ENCODE measurements around the gene NEDD4. TPM values are rescaled to one million over a fixed set of nuclear protein-coding genes. Genes with fewer than 3 reads are reported as not detected.

NEDD4 gene
- polyA plus RNA-seq, 1 donor (not counting 4 experiments of a cell fraction or from before 2014, with no cell fraction given): 24.3 TPM

DNA sequence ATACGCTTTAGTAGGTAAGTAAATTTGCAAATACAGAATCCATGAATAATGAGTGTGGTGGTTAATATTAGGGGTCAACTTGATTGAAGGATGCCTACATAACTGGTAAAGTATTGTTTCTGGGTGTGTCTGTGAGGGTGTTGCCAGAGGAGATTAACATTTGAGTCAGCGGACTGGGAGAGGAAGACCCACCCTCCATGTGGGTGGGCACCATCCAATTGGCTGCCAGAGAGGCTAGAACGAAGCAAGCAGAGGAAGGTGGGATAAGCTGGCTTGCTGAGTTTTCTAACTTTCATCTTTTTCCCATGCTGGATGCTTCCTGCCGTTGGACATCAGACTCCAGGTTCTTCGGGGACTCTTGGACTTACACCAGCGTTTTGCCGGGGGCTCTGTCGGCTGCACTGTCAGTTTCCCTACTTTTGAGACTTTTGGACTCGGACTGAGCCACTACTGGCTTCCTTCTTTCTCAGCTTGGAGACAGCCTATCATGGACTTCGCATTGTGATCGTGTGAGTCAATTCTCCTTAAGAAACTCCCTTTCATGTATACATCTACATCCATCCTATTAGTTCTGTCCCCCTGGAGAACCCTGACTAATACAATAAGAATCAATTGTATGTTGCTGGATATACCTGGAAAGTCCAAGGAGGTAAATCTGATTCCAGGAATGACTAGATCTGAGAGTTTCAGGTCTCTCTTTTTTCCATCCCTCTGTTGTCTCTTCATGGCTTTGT is 25.8 kb upstream of the NEDD4 start:
- Histone ChIP-seq H3K9me1 (ENCODE audit: control insufficient read depth, extremely low read depth, insufficient read depth, low read length) (no peaks in the 10 kb centered on the region), H2AFZ (ENCODE audit: control insufficient read depth, low read length) (peak overlapping the region; percentile 57), H3K9me3 (ENCODE audit: control insufficient read depth, low read depth, low read length) (peaks cover 2% of the 10 kb centered on the region), H3K4me2 (ENCODE audit: control insufficient read depth, extremely low read depth, insufficient read depth, low read depth, low read length) (peak overlapping the region; percentile 36), H3K9ac (ENCODE audit: control insufficient read depth, extremely low read depth, insufficient read depth, low read length) (peak overlapping the region; percentile 51), H3K79me2 (ENCODE audit: control insufficient read depth, insufficient read depth, low read length) (no peaks in the 10 kb centered on the region), H3K36me3 (ENCODE audit: control insufficient read depth in 2 of 2, extremely low read depth in 1 of 2, insufficient read depth in 2 of 2, low read length in 2 of 2) (no peaks in the 10 kb centered on the region), H4K20me1 (ENCODE audit: control insufficient read depth, extremely low read depth, insufficient read depth, low read length) (no peaks in the 10 kb centered on the region), H3K4me1 (ENCODE audit: control insufficient read depth, extremely low read depth, insufficient read depth, low read length) (peaks cover 24% of the 10 kb centered on the region), H3K27me3 (ENCODE audit: control insufficient read depth, extremely low read depth, insufficient read depth, low read length) (no peaks in the 10 kb centered on the region), H3K4me3 (ENCODE audit: control insufficient read depth in 2 of 3, extremely low read depth in 1 of 3, insufficient read depth in 2 of 3, low read depth in 1 of 3, low read length in 3 of 3) (peak overlapping the region in 2 of 3 experiments; percentile 16 to 26), H3K27ac (ENCODE audit: control insufficient read depth, insufficient read depth, low read length) (peak overlapping the region; percentile 63)
- TF ChIP-seq, protein P1, sequence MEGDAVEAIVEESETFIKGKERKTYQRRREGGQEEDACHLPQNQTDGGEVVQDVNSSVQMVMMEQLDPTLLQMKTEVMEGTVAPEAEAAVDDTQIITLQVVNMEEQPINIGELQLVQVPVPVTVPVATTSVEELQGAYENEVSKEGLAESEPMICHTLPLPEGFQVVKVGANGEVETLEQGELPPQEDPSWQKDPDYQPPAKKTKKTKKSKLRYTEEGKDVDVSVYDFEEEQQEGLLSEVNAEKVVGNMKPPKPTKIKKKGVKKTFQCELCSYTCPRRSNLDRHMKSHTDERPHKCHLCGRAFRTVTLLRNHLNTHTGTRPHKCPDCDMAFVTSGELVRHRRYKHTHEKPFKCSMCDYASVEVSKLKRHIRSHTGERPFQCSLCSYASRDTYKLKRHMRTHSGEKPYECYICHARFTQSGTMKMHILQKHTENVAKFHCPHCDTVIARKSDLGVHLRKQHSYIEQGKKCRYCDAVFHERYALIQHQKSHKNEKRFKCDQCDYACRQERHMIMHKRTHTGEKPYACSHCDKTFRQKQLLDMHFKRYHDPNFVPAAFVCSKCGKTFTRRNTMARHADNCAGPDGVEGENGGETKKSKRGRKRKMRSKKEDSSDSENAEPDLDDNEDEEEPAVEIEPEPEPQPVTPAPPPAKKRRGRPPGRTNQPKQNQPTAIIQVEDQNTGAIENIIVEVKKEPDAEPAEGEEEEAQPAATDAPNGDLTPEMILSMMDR (optimal IDR thresholded peaks at IDR 0.05 in 1 of 3, IDR thresholded peaks at IDR 0.05 in 1 of 3, conservative IDR thresholded peaks at IDR 0.05 in 1 of 3; ENCODE audit: extremely low read depth in 1 of 3, insufficient read depth in 2 of 3, low read length in 3 of 3): no peak
- TF ChIP-seq EZH2 (IDR thresholded peaks at IDR 0.05; ENCODE audit: low read length): no peak
- dilution Hi-C loops (cut with MboI; ENCODE audit: extremely low pct_ligation_motif_present, low sequenced_read_pairs): no loop called here
- DNase-seq (ENCODE audit: low read depth, low spot score) (no peak), FAIRE-seq (no peak)

DNA sequence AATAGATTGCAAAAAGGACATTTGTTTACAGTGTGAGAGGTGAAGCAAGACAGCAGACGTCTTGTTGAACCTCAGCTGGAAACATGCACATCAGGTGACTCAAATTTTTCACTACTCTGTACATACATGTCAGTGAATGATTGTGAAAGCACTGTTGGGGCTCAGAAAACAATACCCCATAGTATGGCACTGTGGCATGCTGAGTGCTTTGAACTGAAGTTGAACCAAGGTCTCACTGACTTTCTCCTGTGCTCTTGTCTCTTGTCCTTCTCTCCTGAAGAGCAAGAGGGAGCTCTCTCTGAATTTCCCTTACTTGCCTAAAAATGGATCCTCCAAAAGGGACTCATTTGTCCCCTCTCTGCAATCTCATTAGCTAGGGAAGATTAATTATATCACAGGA is 24.5 kb upstream of the NEDD4 start:
- FAIRE-seq (peak; percentile 48), DNase-seq (ENCODE audit: low read depth, low spot score) (no peak)
- Histone ChIP-seq H2AFZ (ENCODE audit: control insufficient read depth, low read length) (peak overlapping the region; percentile 38), H3K27me3 (ENCODE audit: control insufficient read depth, extremely low read depth, insufficient read depth, low read length) (no peaks in the 10 kb centered on the region), H3K9ac (ENCODE audit: control insufficient read depth, extremely low read depth, insufficient read depth, low read length) (no peak overlapping the region), H3K9me3 (ENCODE audit: control insufficient read depth, low read depth, low read length) (peaks cover 2% of the 10 kb centered on the region), H3K4me1 (ENCODE audit: control insufficient read depth, extremely low read depth, insufficient read depth, low read length) (peaks cover 24% of the 10 kb centered on the region), H3K36me3 (ENCODE audit: control insufficient read depth in 2 of 2, extremely low read depth in 1 of 2, insufficient read depth in 2 of 2, low read length in 2 of 2) (no peaks in the 10 kb centered on the region), H4K20me1 (ENCODE audit: control insufficient read depth, extremely low read depth, insufficient read depth, low read length) (no peaks in the 10 kb centered on the region), H3K27ac (ENCODE audit: control insufficient read depth, insufficient read depth, low read length) (no peak overlapping the region), H3K4me3 (ENCODE audit: control insufficient read depth in 2 of 3, extremely low read depth in 1 of 3, insufficient read depth in 2 of 3, low read depth in 1 of 3, low read length in 3 of 3) (no peak overlapping the region), H3K4me2 (ENCODE audit: control insufficient read depth, extremely low read depth, insufficient read depth, low read depth, low read length) (peak overlapping the region; percentile 7), H3K79me2 (ENCODE audit: control insufficient read depth, insufficient read depth, low read length) (no peaks in the 10 kb centered on the region), H3K9me1 (ENCODE audit: control insufficient read depth, extremely low read depth, insufficient read depth, low read length) (no peaks in the 10 kb centered on the region)
- TF ChIP-seq, protein P1 (optimal IDR thresholded peaks at IDR 0.05 in 1 of 3, IDR thresholded peaks at IDR 0.05 in 1 of 3, conservative IDR thresholded peaks at IDR 0.05 in 1 of 3; ENCODE audit: extremely low read depth in 1 of 3, insufficient read depth in 2 of 3, low read length in 3 of 3): peak; percentile 10 to 35 (median 32)
- no peak for TF ChIP-seq EZH2 (IDR thresholded peaks at IDR 0.05; ENCODE audit: low read length)
- dilution Hi-C loops (cut with MboI; ENCODE audit: extremely low pct_ligation_motif_present, low sequenced_read_pairs): no loop called here

Data from keratinocyte (primary cell).